BLaER1 (cell line): ENCODE data around the gene CBX8.

Source experiments
- H3K27ac ChIP-seq: shearing (Covaris generic); formaldehyde crosslinking; 2 replicates; pipeline ENCODE4 v1.8.1; 2022
- H3K27me3 ChIP-seq: shearing (Covaris generic); formaldehyde crosslinking; 2 replicates; pipeline ENCODE4 v1.8.1; 2022
- H3K36me3 ChIP-seq: shearing (Covaris generic); formaldehyde crosslinking; 2 replicates; pipeline ENCODE4 v1.8.1; 2022
- H3K4me1 ChIP-seq: shearing (Covaris generic); formaldehyde crosslinking; 2 replicates; pipeline ENCODE4 v1.8.1; 2022
- H3K4me2 ChIP-seq: shearing (Covaris generic); formaldehyde crosslinking; 2 replicates; pipeline ENCODE4 v1.8.1; 2022
- H3K4me3 ChIP-seq: shearing (Covaris generic); formaldehyde crosslinking; 2 replicates; pipeline ENCODE4 v1.8.1; 2022
- H3K9ac ChIP-seq: shearing (Covaris generic); formaldehyde crosslinking; 2 replicates; pipeline ENCODE4 v1.8.1; 2022
- H3K9me3 ChIP-seq: shearing (Covaris generic); formaldehyde crosslinking; 2 replicates; pipeline ENCODE4 v1.8.1; 2022
- H4K20me1 ChIP-seq: shearing (Covaris generic); formaldehyde crosslinking; 2 replicates; pipeline ENCODE4 v1.8.1; 2022
- Cebpa-rat ChIP-seq: shearing (Covaris generic); IDR thresholded peaks from 2 replicates; pipeline ENCODE4 v1.8.1; 2022

CBX8 gene

GRCh38 chr17:79792984-79793923 lies 3.6 kb downstream of the CBX8 start:
- Histone ChIP-seq H3K36me3 (peaks cover 17% of the 10 kb centered on the region), H3K9me3 (no peaks in the 10 kb centered on the region), H3K4me3 (no peak overlapping the region), H3K4me1 (peaks cover 40% of the 10 kb centered on the region), H3K4me2 (no peak overlapping the region), H3K9ac (no peak overlapping the region), H3K27me3 (peaks cover 79% of the 10 kb centered on the region), H3K27ac (no peak overlapping the region), H4K20me1 (peaks cover 85% of the 10 kb centered on the region)
- no peak for TF ChIP-seq Cebpa-rat

GRCh38 chr17:79792341-79792871 lies 4.5 kb downstream of the CBX8 start:
- Histone ChIP-seq H3K36me3 (peaks cover 17% of the 10 kb centered on the region), H3K4me1 (peaks cover 34% of the 10 kb centered on the region), H3K4me2 (no peak overlapping the region), H3K27me3 (peaks cover 81% of the 10 kb centered on the region), H3K9ac (no peak overlapping the region), H3K4me3 (no peak overlapping the region), H3K27ac (no peak overlapping the region), H3K9me3 (no peaks in the 10 kb centered on the region), H4K20me1 (peaks cover 89% of the 10 kb centered on the region)
- no peak for TF ChIP-seq Cebpa-rat

- peaks cover 87% of the 10 kb centered on the region for H3K27me3 ChIP-seq
These were observed 5.1 kb downstream of the CBX8 start for GRCh38 chr17:79791735-79792161.

GRCh38 chr17:79790805-79791734 lies 5.8 kb downstream of the CBX8 start:
- Histone ChIP-seq H3K9me3 (no peaks in the 10 kb centered on the region), H3K36me3 (peaks cover 29% of the 10 kb centered on the region), H3K27me3 (peaks cover 94% of the 10 kb centered on the region), H3K4me1 (peaks cover 30% of the 10 kb centered on the region), H3K4me2 (no peak overlapping the region), H3K9ac (no peak overlapping the region), H3K27ac (no peak overlapping the region), H3K4me3 (no peak overlapping the region), H4K20me1 (peaks cover 98% of the 10 kb centered on the region)
- TF ChIP-seq Cebpa-rat = no peak

More at GRCh38 chr17:79791735-79792161, 5.1 kb downstream of the CBX8 start:
- peaks cover 22% of the 10 kb centered on the region for H3K36me3 ChIP-seq
- TF ChIP-seq Cebpa-rat = no peak
- peaks cover 96% of the 10 kb centered on the region for H4K20me1 ChIP-seq
- H3K27ac ChIP-seq = no peak overlapping the region
- peaks cover 34% of the 10 kb centered on the region for H3K4me1 ChIP-seq
- no peaks in the 10 kb centered on the region for H3K9me3 ChIP-seq
- no peak overlapping the region for H3K4me2 ChIP-seq
- no peak overlapping the region for H3K9ac ChIP-seq
- no peak overlapping the region for H3K4me3 ChIP-seq

GRCh38 chr17:79789943-79790804 lies 6.7 kb downstream of the CBX8 start:
- H3K4me2 ChIP-seq = peak overlapping the region; percentile 39
- H3K27ac ChIP-seq = no peak overlapping the region
- no peak for TF ChIP-seq Cebpa-rat
- 0 out of 2 replicates have a peak overlapping the region, but pooled peaks have one; percentile 28 for H3K4me3 ChIP-seq
- H3K9me3 ChIP-seq = no peaks in the 10 kb centered on the region
- H4K20me1 ChIP-seq = peaks cover 100% of the 10 kb centered on the region
- peaks cover 91% of the 10 kb centered on the region for H3K27me3 ChIP-seq
- H3K36me3 ChIP-seq = peaks cover 36% of the 10 kb centered on the region
- no peak overlapping the region for H3K9ac ChIP-seq
- H3K4me1 ChIP-seq = peaks cover 25% of the 10 kb centered on the region

- H3K9me3 ChIP-seq = no peaks in the 10 kb centered on the region
- H3K4me1 ChIP-seq = peaks cover 25% of the 10 kb centered on the region
- no peak for TF ChIP-seq Cebpa-rat
- no peak overlapping the region for H3K9ac ChIP-seq
- peaks cover 100% of the 10 kb centered on the region for H4K20me1 ChIP-seq
- H3K27ac ChIP-seq = no peak overlapping the region
- peaks cover 88% of the 10 kb centered on the region for H3K27me3 ChIP-seq
- peak overlapping the region; percentile 39 for H3K4me2 ChIP-seq
- H3K36me3 ChIP-seq = peaks cover 37% of the 10 kb centered on the region
- H3K4me3 ChIP-seq = 0 out of 2 replicates have a peak overlapping the region, but pooled peaks have one; percentile 28
These were observed 7.6 kb downstream of the CBX8 start for GRCh38 chr17:79788989-79789942.

- H3K27ac ChIP-seq = no peak overlapping the region
- peaks cover 100% of the 10 kb centered on the region for H4K20me1 ChIP-seq
- H3K4me1 ChIP-seq = peaks cover 25% of the 10 kb centered on the region
- peaks cover 80% of the 10 kb centered on the region for H3K27me3 ChIP-seq
- peaks cover 42% of the 10 kb centered on the region for H3K36me3 ChIP-seq
- no peak overlapping the region for H3K4me2 ChIP-seq
- no peak overlapping the region for H3K9ac ChIP-seq
- H3K4me3 ChIP-seq = no peak overlapping the region
- TF ChIP-seq Cebpa-rat = no peak
- H3K9me3 ChIP-seq = no peaks in the 10 kb centered on the region
These were observed 8.4 kb downstream of the CBX8 start for GRCh38 chr17:79788455-79788854.
